Measurements from ENCODE around the gene CHRM4.
"Not testable (repeated sequence)": the region's sequence is repeated elsewhere in the genome, so short reads cannot be mapped to it uniquely, and the experiment has no call there.

The CHRM4 gene

DNA sequence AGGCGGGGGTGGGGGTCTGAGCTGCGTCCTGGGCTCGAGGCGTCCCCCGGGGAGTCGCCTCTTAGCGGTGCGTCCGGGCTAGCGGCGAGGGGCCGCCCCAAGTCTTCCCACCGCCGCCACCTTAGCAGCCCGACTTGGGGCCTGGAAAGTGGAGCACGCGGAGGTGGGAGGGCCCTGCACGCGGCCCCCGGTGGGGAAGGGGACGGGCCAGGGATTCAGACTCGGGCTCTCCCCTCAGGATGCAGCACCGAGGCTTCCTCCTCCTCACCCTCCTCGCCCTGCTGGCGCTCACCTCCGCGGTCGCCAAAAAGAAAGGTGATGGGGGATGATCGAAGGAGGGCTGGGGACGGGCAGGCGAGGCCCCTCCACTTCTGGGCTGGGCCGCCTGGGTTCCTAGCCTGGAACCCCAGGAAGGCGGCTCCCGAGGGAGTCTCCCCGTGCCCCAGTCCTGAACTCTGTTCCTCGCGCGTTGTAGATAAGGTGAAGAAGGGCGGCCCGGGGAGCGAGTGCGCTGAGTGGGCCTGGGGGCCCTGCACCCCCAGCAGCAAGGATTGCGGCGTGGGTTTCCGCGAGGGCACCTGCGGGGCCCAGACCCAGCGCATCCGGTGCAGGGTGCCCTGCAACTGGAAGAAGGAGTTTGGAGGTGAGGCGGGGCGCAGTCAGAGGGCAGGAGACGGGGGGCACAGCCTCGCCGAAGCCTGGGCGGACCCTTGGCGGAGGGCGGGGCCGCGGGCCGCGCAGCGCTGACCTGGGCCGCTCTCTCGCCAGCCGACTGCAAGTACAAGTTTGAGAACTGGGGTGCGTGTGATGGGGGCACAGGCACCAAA is 9.5 kb downstream of the CHRM4 start:
- peak overlapping the region; percentile 69 for H3K4me3 Mint-ChIP-seq
- DNase-seq (ENCODE audit: low spot score), result no peak
- peaks cover 8% of the 10 kb centered on the region for H3K4me1 Mint-ChIP-seq (ENCODE audit: low read depth)
- no peaks in the 10 kb centered on the region for H3K9me3 Mint-ChIP-seq
- H3K36me3 Mint-ChIP-seq (ENCODE audit: low read depth), result peaks cover 14% of the 10 kb centered on the region
- H3K27me3 Mint-ChIP-seq (ENCODE audit: low read depth), result peaks cover 32% of the 10 kb centered on the region
- H3K27ac Mint-ChIP-seq, result no peak overlapping the region

DNA sequence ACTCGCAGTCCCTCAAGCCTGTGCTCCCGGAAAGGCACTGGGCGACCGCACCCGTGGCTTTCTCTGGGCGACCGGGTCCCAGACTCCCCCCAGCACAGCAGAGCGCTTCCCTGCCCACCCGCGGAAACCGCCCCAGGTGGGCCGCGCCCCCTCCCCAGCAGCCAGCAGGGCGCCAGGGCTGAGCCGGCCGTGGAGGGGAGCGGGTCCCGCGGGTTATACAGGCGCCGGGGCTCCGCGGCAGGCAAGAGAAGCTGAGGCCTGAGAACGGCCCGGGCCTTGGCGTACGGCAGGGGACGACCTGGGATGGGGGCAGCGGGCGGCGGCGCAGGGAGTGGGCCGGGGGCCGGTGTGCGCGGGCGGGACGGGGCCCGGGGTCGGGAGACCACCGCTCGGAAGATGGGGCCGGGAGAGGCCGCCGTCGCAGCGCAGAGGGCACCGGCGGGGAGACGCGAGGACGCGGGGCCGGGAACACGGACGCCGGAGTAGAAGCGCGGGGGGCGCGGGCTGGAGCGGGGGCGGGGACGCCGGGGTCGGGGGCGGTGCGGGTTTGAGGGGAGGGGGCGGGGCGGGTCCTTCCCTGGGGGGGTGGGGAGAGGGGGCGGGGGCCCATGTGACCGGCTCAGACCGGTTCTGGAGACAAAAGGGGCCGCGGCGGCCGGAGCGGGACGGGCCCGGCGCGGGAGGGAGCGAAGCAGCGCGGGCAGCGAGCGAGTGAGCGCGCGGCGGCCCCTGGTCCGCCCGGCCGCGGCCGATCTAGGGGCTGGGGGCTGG is 10.3 kb downstream of the CHRM4 start, which contains the start of gene MDK:
Gene MDK, plus strand, starts transcription at position 622 of the 771 bp plus-strand sequence. CDS start 389 bp downstream, outside the sequence.
- Mint-ChIP-seq H3K27ac (no peak within 1 kb of the TSS), H3K9me3 (no peaks in the 10 kb centered on the region), H3K36me3 (ENCODE audit: low read depth) (peaks cover 21% of the 10 kb centered on the region)

DNA sequence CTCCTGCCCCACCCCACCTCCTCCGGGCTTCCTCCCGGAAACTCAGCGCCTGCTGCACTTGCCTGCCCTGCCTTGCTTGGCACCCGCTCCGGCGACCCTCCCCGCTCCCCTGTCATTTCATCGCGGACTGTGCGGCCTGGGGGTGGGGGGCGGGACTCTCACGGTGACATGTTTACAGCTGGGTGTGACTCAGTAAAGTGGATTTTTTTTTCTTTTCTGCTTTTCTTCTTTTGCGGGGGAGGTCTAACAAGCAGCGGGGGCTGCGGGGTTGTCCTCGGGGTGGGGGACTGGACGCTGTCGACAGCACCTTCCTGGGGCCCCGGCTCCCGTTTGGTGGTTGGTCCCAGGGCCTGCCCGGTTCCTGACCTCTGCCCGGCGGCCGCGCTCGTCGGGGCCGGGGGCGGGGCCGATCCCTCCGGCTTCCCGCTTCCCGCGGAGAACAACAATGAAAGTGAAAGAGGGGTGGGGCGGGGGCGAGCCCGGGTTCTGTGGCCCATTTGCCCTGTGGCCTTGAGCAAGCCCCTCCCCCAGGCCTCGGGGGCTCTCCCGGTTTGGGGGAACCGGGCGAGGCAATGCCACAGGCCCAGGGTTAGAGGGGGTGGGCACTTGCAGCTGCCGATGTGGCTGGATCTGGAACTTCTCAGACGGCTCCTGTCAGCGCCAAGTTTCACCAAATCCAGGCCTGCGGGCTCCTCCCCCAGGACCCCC is 11.1 kb downstream of the CHRM4 start:
- Mint-ChIP-seq H3K27ac (peak overlapping the region; percentile 45), H3K27me3 (ENCODE audit: low read depth) (peaks cover 17% of the 10 kb centered on the region), H3K9me3 (no peaks in the 10 kb centered on the region), H3K36me3 (ENCODE audit: low read depth) (peaks cover 24% of the 10 kb centered on the region), H3K4me3 (peak overlapping the region; percentile 72), H3K4me1 (ENCODE audit: low read depth) (peaks cover 8% of the 10 kb centered on the region)
- peak; percentile 70 for DNase-seq (ENCODE audit: low spot score)

More for the DNA sequence above, 10.3 kb downstream of the CHRM4 start, which contains the start of gene MDK:
- Mint-ChIP-seq H3K27me3 (ENCODE audit: low read depth) (peaks cover 24% of the 10 kb centered on the region), H3K4me3 (peak within 1 kb of the TSS; percentile 72), H3K4me1 (ENCODE audit: low read depth) (peaks cover 8% of the 10 kb centered on the region)
- DNase-seq (ENCODE audit: low spot score), result no peak

DNA sequence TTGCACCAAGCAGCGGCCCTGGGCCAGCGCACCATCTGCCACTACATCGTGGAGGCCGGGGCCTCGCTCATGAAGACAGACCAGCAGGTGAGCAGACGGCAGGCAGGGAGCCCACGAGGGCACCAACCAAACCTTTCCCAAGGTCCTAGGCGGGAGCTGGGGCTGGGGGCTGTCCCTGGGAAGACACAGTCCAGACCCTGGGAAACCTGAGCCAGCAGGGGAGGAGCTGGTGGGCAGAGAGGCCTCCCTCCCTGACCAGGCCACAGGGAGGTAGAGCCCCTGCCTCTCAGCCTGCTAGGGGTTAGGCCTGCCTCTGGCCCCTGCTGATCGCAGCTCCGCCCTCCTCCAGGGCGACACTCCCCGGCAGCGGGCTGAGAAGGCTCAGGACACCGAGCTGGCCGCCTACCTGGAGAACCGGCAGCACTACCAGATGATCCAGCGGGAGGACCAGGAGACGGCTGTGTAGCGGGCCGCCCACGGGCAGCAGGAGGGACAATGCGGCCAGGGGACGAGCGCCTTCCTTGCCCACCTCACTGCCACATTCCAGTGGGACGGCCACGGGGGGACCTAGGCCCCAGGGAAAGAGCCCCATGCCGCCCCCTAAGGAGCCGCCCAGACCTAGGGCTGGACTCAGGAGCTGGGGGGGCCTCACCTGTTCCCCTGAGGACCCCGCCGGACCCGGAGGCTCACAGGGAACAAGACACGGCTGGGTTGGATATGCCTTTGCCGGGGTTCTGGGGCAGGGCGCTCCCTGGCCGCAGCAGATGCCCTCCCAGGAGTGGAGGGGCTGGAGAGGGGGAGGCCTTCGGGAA is 11.9 kb downstream of the CHRM4 start:
- DNase-seq (ENCODE audit: low spot score); H3K9me3 Mint-ChIP-seq; H3K4me3 Mint-ChIP-seq; H3K4me1 Mint-ChIP-seq (ENCODE audit: low read depth); H3K27ac Mint-ChIP-seq: not testable (repeated sequence)
- peaks cover 29% of the 10 kb centered on the region for H3K36me3 Mint-ChIP-seq (ENCODE audit: low read depth)
- peaks cover 15% of the 10 kb centered on the region for H3K27me3 Mint-ChIP-seq (ENCODE audit: low read depth)

DNA sequence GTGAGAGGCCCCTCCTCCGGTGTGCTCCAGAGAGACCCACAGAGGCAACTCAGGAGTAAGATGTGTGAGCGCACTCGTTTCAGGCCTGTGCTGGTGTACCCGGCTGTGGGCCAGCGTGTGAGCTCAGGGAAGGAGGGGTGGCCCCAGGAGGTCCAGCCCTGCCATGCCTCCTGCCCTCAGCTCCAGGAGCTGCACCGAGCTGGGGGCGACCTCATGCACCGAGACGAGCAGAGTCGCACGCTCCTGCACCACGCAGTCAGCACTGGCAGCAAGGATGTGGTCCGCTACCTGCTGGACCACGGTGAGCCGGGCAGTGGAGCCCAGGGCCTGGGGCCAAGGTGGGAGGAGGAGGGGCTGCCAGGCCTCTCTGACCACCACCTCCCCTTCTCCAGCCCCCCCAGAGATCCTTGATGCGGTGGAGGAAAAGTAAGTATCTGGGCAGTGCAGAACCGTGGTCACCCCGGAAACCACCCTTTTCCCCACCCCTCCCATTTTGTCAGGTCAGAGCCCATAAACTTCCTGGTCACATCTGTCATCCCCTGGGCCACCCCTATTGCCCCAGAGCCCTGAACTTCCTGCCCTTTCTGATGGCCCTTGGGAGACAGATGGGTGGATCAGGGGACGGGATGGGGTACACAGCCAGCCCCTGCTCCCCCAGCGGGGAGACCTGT is 12.6 kb downstream of the CHRM4 start:
- Mint-ChIP-seq H3K27me3 (ENCODE audit: low read depth) (peaks cover 11% of the 10 kb centered on the region), H3K9me3 (no peaks in the 10 kb centered on the region), H3K4me3 (no peak overlapping the region), H3K4me1 (ENCODE audit: low read depth) (peaks cover 8% of the 10 kb centered on the region), H3K27ac (no peak overlapping the region), H3K36me3 (ENCODE audit: low read depth) (peaks cover 29% of the 10 kb centered on the region)
- no peak for DNase-seq (ENCODE audit: low spot score)

DNA sequence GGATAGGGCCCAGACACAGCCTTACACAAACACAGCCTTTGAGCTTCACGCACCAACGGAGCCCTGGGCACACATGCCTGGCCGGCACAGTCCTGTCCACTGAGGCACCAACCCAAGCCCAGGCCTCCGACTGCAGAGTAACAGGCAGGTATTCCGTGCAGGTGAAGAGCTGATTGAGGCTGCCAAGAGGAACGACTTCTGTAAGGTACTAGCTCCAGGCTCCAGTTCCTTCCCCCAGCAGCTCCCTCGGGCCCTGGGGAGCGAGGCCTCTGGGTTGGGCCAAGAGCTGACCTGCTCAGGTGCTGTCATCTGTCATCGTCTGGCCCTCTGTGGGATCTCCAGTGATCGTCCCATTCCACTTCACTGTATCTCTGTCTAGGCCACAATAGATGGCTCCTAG is 13.3 kb downstream of the CHRM4 start:
- peaks cover 8% of the 10 kb centered on the region for H3K4me1 Mint-ChIP-seq (ENCODE audit: low read depth)
- H3K27me3 Mint-ChIP-seq (ENCODE audit: low read depth), result peaks cover 7% of the 10 kb centered on the region
- H3K9me3 Mint-ChIP-seq, result no peaks in the 10 kb centered on the region
- no peak for DNase-seq (ENCODE audit: low spot score)
- no peak overlapping the region for H3K4me3 Mint-ChIP-seq
- peaks cover 29% of the 10 kb centered on the region for H3K36me3 Mint-ChIP-seq (ENCODE audit: low read depth)
- no peak overlapping the region for H3K27ac Mint-ChIP-seq

DNA sequence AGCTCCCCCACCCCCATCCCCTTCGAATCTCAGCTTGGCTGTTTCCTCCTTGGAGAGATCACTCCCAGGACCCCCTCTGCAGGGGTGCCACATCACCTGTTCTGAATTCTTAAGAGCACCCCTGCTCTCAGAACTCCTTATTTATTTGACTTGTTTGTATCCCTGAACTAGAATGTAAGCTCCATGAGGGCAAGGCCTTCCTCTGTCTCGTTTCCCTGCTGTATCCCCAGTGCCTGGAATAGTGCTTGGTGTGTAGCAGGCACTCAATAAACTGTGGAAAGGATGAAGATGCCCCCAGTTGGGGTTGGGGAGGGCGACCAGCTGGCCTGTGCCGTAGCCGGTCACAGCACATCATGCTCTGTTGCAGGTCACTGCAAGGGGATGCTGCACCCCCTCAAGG is 13.7 kb downstream of the CHRM4 start:
- Mint-ChIP-seq H3K27ac (no peak overlapping the region), H3K9me3 (no peaks in the 10 kb centered on the region), H3K4me1 (ENCODE audit: low read depth) (peaks cover 8% of the 10 kb centered on the region), H3K4me3 (no peak overlapping the region), H3K36me3 (ENCODE audit: low read depth) (peaks cover 29% of the 10 kb centered on the region), H3K27me3 (ENCODE audit: low read depth) (peaks cover 6% of the 10 kb centered on the region)
- DNase-seq (ENCODE audit: low spot score), result no peak

DNA sequence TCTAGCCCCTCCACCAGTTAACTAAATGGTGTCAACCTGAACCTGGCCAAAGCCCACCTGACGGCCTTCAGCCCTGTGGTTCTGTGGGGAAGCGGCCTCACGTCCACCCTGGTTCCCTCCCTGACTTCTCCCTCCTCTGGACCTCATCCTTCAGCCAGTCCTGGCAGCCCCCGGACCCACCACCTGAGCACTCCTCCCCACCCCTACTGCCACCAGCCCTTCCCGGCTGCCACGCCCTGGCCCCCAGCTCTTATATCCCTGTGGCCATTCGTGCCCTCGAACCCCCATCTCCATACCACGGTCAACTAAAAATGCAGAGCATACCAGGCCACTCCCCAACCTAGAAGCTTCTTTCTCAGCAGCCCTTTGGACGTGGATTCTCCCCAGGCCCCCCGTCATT is 14.3 kb downstream of the CHRM4 start:
- Mint-ChIP-seq H3K4me1 (ENCODE audit: low read depth) (peaks cover 8% of the 10 kb centered on the region), H3K36me3 (ENCODE audit: low read depth) (peaks cover 30% of the 10 kb centered on the region), H3K27ac (no peak overlapping the region), H3K4me3 (no peak overlapping the region), H3K27me3 (ENCODE audit: low read depth) (peaks cover 6% of the 10 kb centered on the region), H3K9me3 (no peaks in the 10 kb centered on the region)
- no peak for DNase-seq (ENCODE audit: low spot score)

DNA sequence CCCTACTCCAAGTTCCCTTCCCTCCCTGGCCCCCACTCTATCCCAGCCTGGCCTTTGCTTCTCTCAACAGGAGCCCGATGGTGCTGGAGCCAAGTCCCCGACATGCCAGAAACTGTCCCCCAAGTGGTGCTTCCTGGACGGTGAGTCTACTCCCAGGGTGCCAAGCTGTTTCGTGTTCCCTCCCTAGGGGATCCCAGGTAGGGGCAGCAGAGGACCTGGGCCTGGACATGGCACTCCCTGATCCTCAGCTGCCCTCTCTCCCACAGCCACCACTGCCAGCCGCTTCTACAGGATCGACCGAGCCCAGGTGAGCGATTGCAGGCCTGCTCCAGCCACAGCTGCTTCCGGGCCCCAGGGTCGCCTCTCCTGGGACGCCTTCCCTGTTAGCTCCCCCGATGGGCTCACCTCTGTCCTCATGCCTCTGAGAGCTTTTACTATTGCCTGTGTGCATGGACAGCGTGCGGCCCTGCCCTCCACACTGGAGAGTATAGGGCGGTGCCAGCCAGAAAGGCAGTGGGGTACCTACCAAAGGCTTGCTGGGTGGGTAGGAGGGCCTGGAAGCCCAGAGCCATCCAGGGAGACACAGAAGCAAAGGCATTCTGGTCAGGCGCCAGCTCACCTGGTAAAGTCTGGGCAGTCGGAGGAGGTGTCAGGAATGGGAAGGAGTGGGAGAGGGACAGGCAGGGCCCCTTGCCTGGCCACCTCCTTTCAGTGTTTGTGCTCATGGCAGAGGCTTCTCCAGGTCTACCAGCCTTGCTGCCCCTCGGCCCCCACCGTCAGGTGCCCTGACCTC is 15.1 kb downstream of the CHRM4 start:
- Mint-ChIP-seq H3K4me1 (ENCODE audit: low read depth) (peaks cover 6% of the 10 kb centered on the region), H3K4me3 (no peak overlapping the region), H3K9me3 (no peaks in the 10 kb centered on the region), H3K36me3 (ENCODE audit: low read depth) (peaks cover 32% of the 10 kb centered on the region), H3K27ac (no peak overlapping the region), H3K27me3 (ENCODE audit: low read depth) (no peaks in the 10 kb centered on the region)
- no peak for DNase-seq (ENCODE audit: low spot score)

DNA sequence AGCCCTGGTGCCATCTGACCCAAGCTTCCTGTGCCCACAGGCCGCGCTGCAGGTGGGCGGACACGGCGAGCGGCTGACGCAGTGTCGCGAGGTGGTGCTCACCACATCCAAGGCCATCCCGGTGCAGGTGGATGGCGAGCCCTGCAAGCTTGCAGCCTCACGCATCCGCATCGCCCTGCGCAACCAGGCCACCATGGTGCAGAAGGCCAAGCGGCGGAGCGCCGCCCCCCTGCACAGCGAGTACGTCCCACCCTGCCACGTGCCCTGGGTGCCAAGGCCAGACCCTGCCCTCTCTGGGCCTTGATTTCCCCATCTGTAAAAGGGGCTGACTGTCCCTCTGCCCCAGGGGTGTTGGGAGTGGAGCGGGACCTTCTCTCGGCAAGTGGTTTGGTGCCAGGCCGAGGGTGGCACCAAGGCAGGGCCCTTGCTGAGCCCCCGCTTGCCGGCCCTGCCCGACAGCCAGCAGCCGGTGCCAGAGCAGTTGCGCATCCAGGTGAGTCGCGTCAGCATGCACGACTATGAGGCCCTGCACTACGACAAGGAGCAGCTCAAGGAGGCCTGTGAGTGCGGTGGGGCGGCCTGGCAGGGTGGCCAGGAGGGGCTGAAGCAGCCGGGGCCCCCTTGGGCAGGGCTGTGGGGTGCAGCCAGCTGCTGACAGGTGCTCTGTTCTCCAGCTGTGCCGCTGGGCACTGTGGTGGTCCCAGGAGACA is 16.0 kb downstream of the CHRM4 start:
- H3K36me3 Mint-ChIP-seq (ENCODE audit: low read depth), result peaks cover 33% of the 10 kb centered on the region
- no peak overlapping the region for H3K4me3 Mint-ChIP-seq
- peaks cover 6% of the 10 kb centered on the region for H3K4me1 Mint-ChIP-seq (ENCODE audit: low read depth)
- H3K27me3 Mint-ChIP-seq (ENCODE audit: low read depth), result no peaks in the 10 kb centered on the region
- DNase-seq (ENCODE audit: low spot score), result no peak
- no peaks in the 10 kb centered on the region for H3K9me3 Mint-ChIP-seq
- H3K27ac Mint-ChIP-seq, result no peak overlapping the region

DNA sequence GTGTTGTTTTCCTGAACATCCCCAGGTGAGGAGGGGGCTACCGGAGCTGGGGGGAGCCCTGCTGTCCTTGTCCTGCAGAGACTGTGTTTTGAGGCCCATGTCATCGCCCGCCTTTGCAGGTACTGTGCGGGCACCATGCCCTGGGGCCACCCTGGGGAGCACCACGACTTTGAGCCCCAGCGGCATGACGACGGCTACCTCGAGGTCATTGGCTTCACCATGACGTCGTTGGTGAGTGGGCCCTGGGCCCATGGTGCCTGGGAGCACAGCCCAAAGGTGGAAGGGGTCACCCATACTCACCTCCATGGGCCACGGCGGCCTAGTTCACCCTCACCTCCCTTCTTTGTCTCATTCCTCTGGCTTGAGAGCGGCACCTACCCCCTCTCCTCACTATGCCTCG is 16.8 kb downstream of the CHRM4 start:
- Mint-ChIP-seq H3K27me3 (ENCODE audit: low read depth) (no peaks in the 10 kb centered on the region), H3K4me3 (no peak overlapping the region), H3K9me3 (no peaks in the 10 kb centered on the region), H3K4me1 (ENCODE audit: low read depth) (peaks cover 3% of the 10 kb centered on the region), H3K27ac (no peak overlapping the region), H3K36me3 (ENCODE audit: low read depth) (peaks cover 37% of the 10 kb centered on the region)
- DNase-seq (ENCODE audit: low spot score), result no peak

Measured in T-helper 2 cell treated with Interferon-gamma antibody and Interleukin-4, amounts not matched to agents 5 μg/mL and 100 μg/mL, for 36 hours (primary cell).